AG08396 (cell line): ENCODE data around the gene CLEC4G.
"Not testable (repeated sequence)": the region's sequence is repeated elsewhere in the genome, so short reads cannot be mapped to it uniquely, and the experiment has no call there.

Experiments used
- DNase-seq: peaks from one replicate; pipeline ENCODE4 v3.0.0; 2012; ENCODE audit warnings: low spot score, mixed read lengths

Gene CLEC4G

GRCh38 chr19:7746903-7747884 lies 15.3 kb upstream of the CLEC4G start, which contains the start of gene CD209:
Gene CD209, minus strand, starts transcription at chr19:7747534. Its CDS starts 23 bp downstream, at chr19:7747511.
- no peak for DNase-seq

DNA sequence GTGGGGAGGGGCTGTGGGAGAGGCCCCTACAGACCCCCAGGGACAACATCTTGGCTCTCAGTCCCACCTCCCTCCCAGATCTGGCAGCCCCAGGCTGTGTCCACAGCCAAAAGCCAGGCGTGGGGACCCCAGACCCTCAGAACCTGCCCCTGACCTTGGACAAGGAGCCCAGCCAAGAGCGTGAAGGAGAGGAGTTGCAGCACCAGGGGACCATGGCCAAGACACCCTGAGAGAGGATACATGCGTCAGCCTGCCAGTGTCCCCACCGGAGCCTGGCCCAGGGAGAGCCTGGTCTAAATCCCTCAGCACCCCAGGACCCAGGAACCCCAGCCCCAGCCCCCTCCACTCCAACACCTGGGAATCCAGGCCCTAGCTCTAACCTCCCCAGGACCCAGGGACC lies 14.4 kb upstream of the CLEC4G start:
- not testable (repeated sequence) for DNase-seq

DNA sequence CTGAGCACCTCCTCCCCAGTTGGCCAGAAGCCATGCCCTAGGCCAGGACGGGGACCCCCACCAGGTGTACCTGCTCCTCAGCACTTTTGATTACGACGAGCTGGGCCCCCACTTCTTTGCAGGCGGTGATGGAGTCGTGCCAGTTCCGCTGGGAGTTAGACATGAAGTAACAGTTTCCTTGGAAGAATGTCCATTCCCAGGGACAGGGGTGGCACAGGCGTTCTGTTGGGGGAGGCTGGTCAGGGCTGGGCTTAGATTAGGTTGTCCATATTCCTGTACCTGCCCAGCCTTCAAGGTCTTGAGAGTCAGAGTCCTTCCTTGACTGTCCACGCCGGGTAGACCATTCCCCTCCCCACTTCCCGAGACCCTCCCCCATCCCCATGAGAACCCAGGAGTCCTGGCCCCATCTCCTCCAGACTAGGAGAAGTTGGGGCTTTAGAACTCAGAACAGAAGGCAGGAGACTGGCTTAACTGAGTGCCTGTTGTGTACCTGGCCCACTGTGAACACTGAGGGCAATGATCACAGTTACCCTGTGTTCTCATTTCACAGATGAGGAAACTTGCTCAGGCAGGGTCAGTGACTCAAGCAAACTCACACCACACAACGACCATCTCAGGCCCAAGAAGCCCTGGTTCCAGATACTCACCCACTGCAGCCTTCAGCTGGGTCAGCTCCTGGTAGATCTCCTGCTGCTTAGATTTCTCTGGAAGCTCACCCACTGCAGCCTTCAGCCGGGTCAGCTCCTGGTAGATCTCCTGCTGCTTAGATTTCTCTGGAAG lies 13.2 kb upstream of the CLEC4G start:
- no peak for DNase-seq

- DNase-seq = no peak
Observed at GRCh38 chr19:7744199-7744786, 12.4 kb upstream of the CLEC4G start.

DNA sequence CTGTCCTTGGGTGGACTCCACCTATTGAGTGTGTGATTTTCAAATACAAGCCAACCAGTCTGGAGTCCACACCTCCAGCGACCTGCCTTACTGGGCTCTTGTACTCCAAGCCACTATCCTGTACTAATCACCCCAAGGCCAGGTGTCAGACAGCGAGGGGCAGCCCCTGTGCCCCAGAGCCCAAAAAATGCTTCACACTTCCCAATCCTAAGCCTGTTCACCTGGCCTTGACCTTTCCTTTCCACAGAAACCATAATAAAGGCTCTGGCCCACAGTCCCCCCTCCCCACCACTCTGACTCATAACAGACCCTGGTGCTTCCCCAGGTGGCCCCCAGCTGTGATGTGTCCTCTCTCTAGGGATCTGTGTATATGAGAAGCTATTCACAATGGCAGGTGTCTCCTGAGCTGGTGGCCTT lies 11.5 kb upstream of the CLEC4G start:
- DNase-seq = no peak

- DNase-seq = no peak
Observed at GRCh38 chr19:7742991-7743390, 11.1 kb upstream of the CLEC4G start.

- DNase-seq = no peak
Observed at GRCh38 chr19:7742575-7742974, 10.7 kb upstream of the CLEC4G start.

- DNase-seq = no peak
Observed at GRCh38 chr19:7740682-7741054, 8.8 kb upstream of the CLEC4G start.

- DNase-seq = no peak
Observed at GRCh38 chr19:7739801-7740681, 8.1 kb upstream of the CLEC4G start.

- no peak for DNase-seq
Observed at GRCh38 chr19:7739211-7739755, 7.4 kb upstream of the CLEC4G start.

DNA sequence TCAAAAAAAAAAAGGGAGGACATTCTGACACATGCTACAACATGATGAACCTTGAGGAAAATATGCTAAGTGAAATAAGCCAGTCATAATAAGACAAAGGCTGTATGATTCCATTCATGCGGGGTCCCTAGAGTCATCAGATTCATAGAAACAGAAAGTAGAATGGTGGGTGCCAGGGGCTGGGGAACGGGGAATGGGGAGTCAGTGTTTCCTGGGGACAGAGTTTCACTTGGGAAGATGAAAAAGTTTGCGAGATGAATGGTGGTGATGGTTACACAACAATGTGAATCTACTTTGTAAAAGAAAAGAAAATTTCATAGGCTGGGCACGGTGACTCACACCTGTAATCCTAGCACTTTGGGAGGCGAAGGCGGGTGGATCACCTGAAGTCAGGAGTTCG lies 6.1 kb upstream of the CLEC4G start:
- DNase-seq = no peak

- DNase-seq = no peak
Observed at GRCh38 chr19:7737215-7737614, 5.3 kb upstream of the CLEC4G start.

GRCh38 chr19:7736148-7736547 lies 4.2 kb upstream of the CLEC4G start:
- no peak for DNase-seq

DNA sequence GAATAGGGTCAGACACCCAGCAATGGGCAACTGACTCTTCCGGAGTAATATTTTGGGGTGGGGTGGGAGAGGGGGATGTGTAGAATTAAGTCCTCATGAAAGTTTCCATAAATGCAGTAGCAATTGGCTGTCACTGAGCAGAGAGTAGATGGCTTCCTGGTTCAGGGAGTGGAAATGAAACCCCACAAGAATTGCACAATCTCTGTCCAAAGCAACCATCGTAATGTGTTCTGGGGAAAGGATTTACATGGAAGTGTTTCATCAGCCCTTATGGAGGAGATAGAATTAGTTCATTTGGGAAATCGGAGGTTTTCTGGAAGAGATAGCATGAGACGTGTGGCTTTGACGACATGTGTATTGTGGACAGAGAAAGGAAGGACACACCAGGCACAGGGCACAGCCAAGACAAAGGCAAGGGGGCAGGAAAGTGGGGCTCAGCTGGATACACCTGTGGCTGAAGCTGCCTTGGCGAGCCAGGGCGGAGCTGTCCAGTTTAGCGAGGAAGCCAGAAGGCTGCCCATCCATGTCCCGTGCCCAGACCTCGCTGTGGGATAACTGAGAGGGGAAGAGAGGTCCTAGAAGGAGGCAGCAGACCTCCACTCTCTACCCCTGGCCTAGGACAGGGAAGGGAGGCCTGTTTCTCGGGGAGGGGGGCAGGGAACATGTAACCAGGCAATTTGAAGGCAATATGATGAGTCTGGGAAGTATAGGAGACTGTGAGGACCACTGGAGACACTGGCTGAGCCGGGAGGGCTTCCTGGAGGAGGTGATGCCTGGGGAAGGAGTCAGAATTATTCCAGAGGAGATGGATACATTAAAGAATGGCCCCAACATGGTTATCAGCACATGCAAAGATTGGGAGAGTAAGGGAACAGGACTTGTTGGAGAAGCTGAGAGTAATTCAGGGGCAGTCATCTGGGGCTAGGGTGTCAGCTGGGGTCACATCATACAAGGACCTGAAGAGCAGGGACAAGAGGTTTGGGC lies 2.6 kb upstream of the CLEC4G start:
- DNase-seq = no peak

DNA sequence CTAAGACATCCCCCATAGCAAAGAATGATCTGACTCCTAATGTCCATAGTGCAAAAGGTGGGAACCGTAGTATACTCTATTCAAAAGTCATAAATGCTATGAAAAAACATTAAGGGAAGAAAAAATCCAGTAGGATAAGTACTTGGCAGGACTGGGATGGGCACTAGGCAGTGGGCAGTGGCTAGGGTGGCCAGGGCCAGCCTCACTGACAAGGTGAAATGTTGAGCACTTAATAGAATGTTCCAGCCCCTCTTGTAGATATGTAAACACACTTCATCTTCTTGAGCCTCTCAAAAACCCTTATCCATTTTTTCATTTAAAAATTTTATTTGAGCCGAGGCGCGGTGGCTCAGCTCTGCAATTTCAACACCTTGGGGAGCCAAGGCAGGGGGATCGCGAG lies 1.5 kb upstream of the CLEC4G start:
- DNase-seq = no peak

DNA sequence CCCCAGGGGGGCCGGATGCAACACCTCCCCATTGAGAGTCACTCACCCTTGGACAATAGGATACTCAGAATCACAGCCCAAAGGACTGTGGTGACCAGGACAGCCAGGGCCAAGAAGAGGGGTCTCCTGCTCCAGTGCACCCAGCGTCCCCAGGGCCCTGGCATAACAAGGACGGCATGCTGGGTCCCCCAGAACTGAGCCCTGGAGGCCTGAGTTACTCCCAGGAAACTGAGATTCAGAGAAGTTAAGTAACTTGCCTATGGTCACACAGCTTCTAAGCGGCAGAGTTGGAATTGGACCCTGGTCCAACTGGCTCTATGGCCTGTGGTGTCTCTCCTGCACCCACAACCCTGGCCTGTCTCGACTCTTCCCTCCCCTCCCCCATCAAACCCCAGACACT lies 295 bp downstream of the CLEC4G start:
- DNase-seq = no peak

- DNase-seq = no peak
Observed at GRCh38 chr19:7731218-7731595, 703 bp downstream of the CLEC4G start.

- no peak for DNase-seq
Observed at GRCh38 chr19:7730286-7731217, 1.4 kb downstream of the CLEC4G start.

DNA sequence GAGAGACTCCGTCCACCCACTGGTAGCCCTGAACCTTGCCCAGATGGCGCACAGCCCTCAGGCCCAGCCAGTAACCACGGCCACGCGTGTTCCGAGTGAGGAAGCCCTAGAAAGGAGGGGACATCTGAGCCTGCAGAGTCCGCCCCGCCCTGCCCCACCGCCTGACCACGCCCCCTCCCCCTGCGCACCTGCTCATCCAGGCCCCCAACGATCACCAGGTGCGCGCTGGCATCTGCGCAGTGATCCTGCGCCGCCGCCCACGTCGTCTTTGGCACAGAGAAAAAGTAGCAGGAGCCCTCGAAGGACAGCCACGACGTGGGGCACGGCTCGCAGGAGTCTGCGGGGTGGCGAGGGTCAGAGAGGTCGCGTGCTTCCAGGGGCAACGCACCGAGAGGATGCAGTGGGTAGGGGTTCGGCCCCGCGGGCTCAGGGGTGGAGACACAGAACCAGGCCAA lies 2.1 kb downstream of the CLEC4G start:
- no peak for DNase-seq
